Karpas-422 (cell line): Measurements from ENCODE around the gene RASGRF1. TPM values are rescaled to one million over a fixed set of nuclear protein-coding genes. Genes with fewer than 3 reads are reported as not detected.

ENCODE experiments used
- DNase-seq: peaks from one replicate; pipeline ENCODE4 v3.0.0-alpha.2; 2015
- H2AFZ ChIP-seq: fragments of 200-600 bp; sonication (generic); 2 replicates; pipeline ENCODE4 v1.6.1; 2014; ENCODE audit warnings: antibody characterized with exemption, low read length, mixed read lengths
- H3K27ac ChIP-seq: fragments of 200-600 bp; sonication (generic); 2 replicates; pipeline ENCODE4 v1.5.1; 2014; ENCODE audit warnings: mild to moderate bottlenecking, low read length, moderate library complexity
- H3K27me3 ChIP-seq: fragments of 200-600 bp; sonication (generic); 2 replicates; pipeline ENCODE4 v1.6.1; 2014; ENCODE audit warnings: low read length, mixed read lengths
- H3K36me3 ChIP-seq: fragments of 200-600 bp; sonication (generic); 2 replicates; pipeline ENCODE4 v1.6.1; 2014; ENCODE audit warnings: low read length, mixed read lengths; ENCODE audit not compliant: insufficient read depth
- H3K4me1 ChIP-seq: fragments of 200-600 bp; sonication (generic); 2 replicates; pipeline ENCODE4 v1.6.1; 2014; ENCODE audit warnings: mild to moderate bottlenecking, low read length, mixed read lengths
- H3K4me2 ChIP-seq: fragments of 200-600 bp; sonication (generic); 2 replicates; pipeline ENCODE4 v1.6.1; 2014; ENCODE audit warnings: low read length, low read depth, mild to moderate bottlenecking; ENCODE audit not compliant: poor library complexity, severe bottlenecking
- H3K4me3 ChIP-seq: fragments of 200-600 bp; sonication (generic); 2 replicates; pipeline ENCODE4 v1.5.1; 2014; ENCODE audit warnings: mild to moderate bottlenecking, antibody characterized with exemption, low read length, mixed read lengths
- H3K79me2 ChIP-seq: fragments of 200-600 bp; sonication (generic); 2 replicates; pipeline ENCODE4 v1.6.1; 2014; ENCODE audit warnings: mild to moderate bottlenecking, low read length, mixed read lengths
- H3K9ac ChIP-seq: fragments of 200-600 bp; sonication (generic); 2 replicates; pipeline ENCODE4 v1.6.0; 2014; ENCODE audit warnings: low read length
- H3K9me2 ChIP-seq: fragments of 200-600 bp; sonication (generic), shearing (Covaris generic); replicated peaks from 2 replicates; pipeline ENCODE4 v1.6.0; 2014; ENCODE audit warnings: mild to moderate bottlenecking, low read length, moderate library complexity; ENCODE audit not compliant: insufficient read depth
- H3K9me3 ChIP-seq: fragments of 300-700, 200-600 bp; sonication (generic); 2 replicates; pipeline ENCODE4 v1.6.1; 2014; ENCODE audit warnings: low read length, mixed read lengths
- H4K20me1 ChIP-seq: fragments of 200-600 bp; sonication (generic); 2 replicates; pipeline ENCODE4 v1.6.1; 2014; ENCODE audit warnings: mild to moderate bottlenecking, antibody characterized with exemption, low read length, low read depth; ENCODE audit not compliant: insufficient read depth
- total RNA-seq: library from RNA; depleted of rRNA; stranded (reverse); fragments of >200 nt; shearing (Covaris generic); gene quantifications from 2 replicates; pipeline ENCODE4 v1.2.3, GENCODE V29; 2014; ENCODE audit warnings: low replicate concordance

The RASGRF1 gene
- total RNA-seq, 1 experiment from 2014 or later = 10.5 TPM

DNA sequence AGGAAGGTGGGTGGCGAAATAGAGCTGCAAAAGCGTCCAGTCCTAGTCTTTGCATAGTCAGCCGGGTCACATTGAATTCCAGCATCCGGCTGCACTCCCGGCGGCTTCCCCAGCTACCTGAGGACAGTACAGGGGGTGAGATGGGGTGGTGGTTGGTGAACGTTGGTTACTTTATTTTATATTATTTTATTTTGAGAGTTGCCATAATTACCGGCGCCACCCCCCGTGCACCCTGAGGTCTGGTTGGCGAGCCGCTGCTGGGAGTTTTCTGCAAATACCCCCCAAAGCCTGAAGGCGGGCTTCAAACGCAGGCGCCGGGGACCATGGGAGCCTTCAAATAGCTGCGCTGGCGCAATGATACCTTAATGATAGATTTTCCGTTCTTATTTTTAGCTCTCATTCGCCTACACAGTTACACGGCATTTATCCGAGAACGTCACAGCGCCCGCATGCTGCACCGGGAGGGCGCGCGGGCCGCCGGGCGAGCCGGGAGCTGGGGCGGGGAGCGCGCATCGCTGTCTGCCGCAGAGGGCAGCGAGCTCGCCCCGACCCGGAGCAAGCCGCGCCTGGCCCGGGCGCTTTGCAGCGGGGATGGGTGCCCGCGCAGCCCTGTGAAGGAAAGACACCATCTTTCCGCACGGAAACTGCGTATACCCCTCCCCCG lies 756 bp upstream of the RASGRF1 start:
- Histone ChIP-seq H3K4me2 (peak overlapping the region; percentile 79), H3K4me1 (peaks cover 13% of the 10 kb centered on the region), H3K9me3 (no peaks in the 10 kb centered on the region), H3K4me3 (peak overlapping the region; percentile 65), H3K9ac (peak overlapping the region; percentile 47), H3K79me2 (no peaks in the 10 kb centered on the region), H3K27me3 (no peaks in the 10 kb centered on the region), H3K9me2 (no peaks in the 10 kb centered on the region), H3K27ac (no peak overlapping the region), H4K20me1 (no peaks in the 10 kb centered on the region), H3K36me3 (no peaks in the 10 kb centered on the region), H2AFZ (peak overlapping the region; percentile 83)
- peak; percentile 84 for DNase-seq

DNA sequence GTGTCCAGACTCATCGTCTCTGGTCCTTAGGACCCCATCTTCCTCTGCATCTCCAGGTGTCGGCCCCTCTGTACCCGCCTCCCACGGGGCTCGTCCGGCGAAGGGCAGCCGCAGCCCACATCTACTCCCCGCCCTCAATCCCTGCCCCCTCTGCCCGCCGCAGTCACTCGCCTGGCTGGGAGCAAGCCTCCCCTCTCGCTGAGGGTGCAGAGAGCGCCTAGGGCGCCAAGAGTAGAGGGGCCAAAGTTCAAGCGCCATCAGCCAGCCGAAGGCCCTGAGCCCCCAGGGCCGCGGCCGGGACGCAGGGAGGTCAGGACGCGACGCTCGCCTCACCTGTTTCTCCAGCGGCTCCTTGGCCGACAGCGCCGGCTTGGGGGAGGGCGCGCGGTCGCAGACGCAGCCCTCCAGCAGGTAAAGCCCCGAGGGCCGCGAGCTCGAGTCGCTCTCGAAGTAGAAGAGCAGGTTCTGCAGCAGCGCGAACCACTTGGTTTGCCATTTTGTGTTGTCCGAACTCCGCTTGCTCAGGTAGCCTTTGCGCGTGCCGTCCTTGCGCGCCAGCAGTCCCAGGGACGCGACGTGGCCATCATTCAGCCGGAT lies 592 bp downstream of the RASGRF1 start:
- no peak overlapping the region for H3K27ac ChIP-seq
- no peak overlapping the region for H3K4me3 ChIP-seq
- H3K4me2 ChIP-seq = no peak overlapping the region
- H3K36me3 ChIP-seq = no peaks in the 10 kb centered on the region
- H3K9me2 ChIP-seq = no peaks in the 10 kb centered on the region
- no peak for DNase-seq
- no peaks in the 10 kb centered on the region for H3K27me3 ChIP-seq
- H3K9me3 ChIP-seq = no peaks in the 10 kb centered on the region
- no peak overlapping the region for H2AFZ ChIP-seq
- H3K79me2 ChIP-seq = no peaks in the 10 kb centered on the region
- peaks cover 13% of the 10 kb centered on the region for H3K4me1 ChIP-seq
- no peaks in the 10 kb centered on the region for H4K20me1 ChIP-seq
- H3K9ac ChIP-seq = no peak overlapping the region

DNA sequence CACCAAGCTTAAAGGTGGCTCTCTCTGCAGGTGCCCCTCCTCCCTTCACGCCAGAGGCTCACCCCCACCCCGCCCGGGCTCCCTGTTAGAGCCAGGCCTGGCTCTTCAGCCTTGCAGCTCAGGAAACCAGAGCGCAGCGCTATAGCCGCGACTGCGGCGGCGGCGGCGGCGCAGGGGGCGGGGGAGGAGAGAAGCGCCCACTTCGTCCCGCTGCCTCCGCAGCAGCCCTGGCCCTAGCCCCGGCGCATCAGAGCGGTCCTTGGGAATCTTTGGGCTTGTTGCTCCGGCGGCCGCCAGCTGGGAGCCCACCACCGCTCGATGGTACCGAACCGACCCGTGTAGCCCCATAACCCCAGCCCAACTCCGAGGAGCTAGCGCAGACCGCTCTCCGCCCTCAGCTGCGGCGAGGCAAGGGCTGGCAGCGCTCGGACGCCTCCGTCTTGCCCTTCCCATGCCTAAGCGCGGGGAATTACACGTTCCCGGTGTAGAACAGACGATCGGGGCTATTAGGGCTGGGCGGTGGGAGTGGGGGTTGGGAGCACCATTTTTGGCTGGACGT lies 1.2 kb downstream of the RASGRF1 start:
- Histone ChIP-seq H3K79me2 (no peaks in the 10 kb centered on the region), H3K9me3 (no peaks in the 10 kb centered on the region), H3K27me3 (no peaks in the 10 kb centered on the region), H3K4me2 (no peak overlapping the region), H2AFZ (no peak overlapping the region), H3K9me2 (no peaks in the 10 kb centered on the region), H4K20me1 (no peaks in the 10 kb centered on the region), H3K9ac (no peak overlapping the region), H3K27ac (no peak overlapping the region), H3K4me3 (no peak overlapping the region), H3K4me1 (peaks cover 17% of the 10 kb centered on the region), H3K36me3 (no peaks in the 10 kb centered on the region)
- no peak for DNase-seq

DNA sequence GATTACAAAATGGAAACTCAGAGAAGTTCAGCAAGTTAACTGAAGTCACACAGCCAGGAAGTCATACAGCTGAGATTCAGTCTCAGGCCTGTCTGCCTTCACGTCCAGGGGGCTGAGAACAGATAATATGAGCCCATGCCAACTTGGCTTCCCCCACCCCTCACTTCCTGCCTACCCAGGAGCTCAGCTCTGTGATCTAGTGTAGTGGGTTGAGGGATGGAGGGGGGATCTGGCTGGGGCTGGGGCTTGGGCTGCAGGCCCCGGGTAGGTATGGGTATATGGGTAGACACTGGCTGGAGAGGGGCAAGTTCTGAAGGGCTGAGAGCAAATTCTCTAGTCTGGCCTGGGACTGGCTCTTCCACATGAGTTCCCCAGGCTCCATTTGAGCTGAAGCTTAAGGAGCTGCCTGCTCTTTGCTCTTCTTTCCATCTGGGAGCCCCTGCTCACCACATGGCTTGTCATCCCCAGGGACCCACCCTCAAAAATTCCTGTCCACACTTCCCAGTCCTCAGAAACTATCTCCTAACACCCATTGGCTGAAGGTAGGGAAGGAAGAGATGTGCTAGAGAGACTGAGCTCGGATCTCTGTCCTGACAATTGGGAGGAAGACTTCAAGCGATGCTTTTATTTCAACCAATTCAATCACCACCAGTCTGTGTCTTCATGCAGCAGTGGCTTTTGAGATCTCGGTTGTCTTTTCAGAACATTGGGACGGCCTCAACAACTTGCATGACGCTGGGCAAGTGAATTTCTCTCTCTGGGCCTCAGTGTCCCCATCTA lies 2.0 kb downstream of the RASGRF1 start:
- no peak for DNase-seq
- Histone ChIP-seq H3K4me1 (peaks cover 20% of the 10 kb centered on the region), H3K9me3 (no peaks in the 10 kb centered on the region), H3K4me2 (no peak overlapping the region), H3K9ac (no peak overlapping the region), H3K9me2 (no peaks in the 10 kb centered on the region), H3K79me2 (no peaks in the 10 kb centered on the region), H4K20me1 (no peaks in the 10 kb centered on the region), H3K36me3 (no peaks in the 10 kb centered on the region), H3K4me3 (no peak overlapping the region), H3K27ac (no peak overlapping the region), H2AFZ (no peak overlapping the region), H3K27me3 (no peaks in the 10 kb centered on the region)

DNA sequence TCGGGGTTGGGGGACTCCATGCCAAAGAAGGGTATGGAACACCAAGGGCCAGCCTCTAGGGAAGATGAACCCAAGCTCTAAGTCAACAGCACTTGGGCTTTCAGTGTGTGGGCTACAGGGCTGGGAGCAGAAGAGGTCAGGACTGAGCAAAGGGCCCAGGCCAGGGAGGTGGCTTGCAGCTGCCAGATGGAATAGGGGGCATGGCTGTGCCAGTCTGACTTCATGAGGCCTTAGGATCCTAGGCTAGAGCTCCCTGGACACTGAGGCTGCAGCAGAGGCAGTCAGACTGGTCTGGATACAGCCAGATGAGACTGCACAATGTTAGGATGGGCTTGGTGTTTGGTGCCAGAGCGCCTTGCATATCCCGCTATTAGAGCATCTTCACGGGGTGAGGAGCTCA lies 3.8 kb downstream of the RASGRF1 start:
- no peaks in the 10 kb centered on the region for H3K36me3 ChIP-seq
- peaks cover 35% of the 10 kb centered on the region for H3K4me1 ChIP-seq
- H3K4me3 ChIP-seq = no peak overlapping the region
- no peaks in the 10 kb centered on the region for H3K27me3 ChIP-seq
- no peak overlapping the region for H3K9ac ChIP-seq
- no peaks in the 10 kb centered on the region for H3K9me2 ChIP-seq
- no peaks in the 10 kb centered on the region for H4K20me1 ChIP-seq
- H3K27ac ChIP-seq = no peak overlapping the region
- H3K9me3 ChIP-seq = no peaks in the 10 kb centered on the region
- H2AFZ ChIP-seq = no peak overlapping the region
- H3K79me2 ChIP-seq = no peaks in the 10 kb centered on the region
- no peak overlapping the region for H3K4me2 ChIP-seq
- no peak for DNase-seq

DNA sequence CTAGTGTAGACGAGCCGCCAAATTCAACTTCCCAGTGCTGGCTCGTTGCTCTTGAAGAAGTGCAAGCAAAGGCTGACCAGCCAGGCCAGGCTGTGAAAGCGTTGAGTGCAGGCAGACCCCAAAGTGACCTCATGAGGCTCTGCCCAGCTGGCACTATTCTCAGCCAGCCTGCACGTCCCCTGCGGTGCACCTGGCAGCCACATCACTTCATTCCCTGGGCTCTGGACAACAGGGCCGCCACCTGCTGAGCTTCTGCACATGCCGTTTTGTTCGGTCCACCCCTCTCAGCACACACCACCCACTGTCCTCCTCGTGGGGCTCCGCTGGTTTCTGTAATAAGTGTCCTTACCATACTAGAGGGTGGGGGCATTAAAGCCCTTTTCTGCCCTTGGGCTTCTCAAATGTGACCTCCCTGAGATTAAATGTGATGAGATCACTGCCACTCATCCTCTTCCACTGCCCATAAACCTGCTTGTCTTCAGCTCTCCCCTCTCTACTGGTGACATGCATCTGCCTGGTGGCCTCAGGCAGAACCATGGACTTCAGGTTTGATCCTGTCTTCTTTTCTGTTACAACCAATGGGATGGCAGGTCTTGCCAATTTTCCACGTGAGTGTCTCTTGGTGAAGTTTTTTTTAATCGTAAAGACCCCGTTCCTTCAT lies 6.1 kb downstream of the RASGRF1 start:
- H3K4me2 ChIP-seq = no peak overlapping the region
- H3K27me3 ChIP-seq = no peaks in the 10 kb centered on the region
- H3K9me3 ChIP-seq = no peaks in the 10 kb centered on the region
- DNase-seq = no peak
- no peaks in the 10 kb centered on the region for H3K36me3 ChIP-seq
- H3K27ac ChIP-seq = no peak overlapping the region
- H2AFZ ChIP-seq = no peak overlapping the region
- peaks cover 34% of the 10 kb centered on the region for H3K4me1 ChIP-seq
- no peak overlapping the region for H3K9ac ChIP-seq
- H4K20me1 ChIP-seq = no peaks in the 10 kb centered on the region
- no peaks in the 10 kb centered on the region for H3K9me2 ChIP-seq
- no peaks in the 10 kb centered on the region for H3K79me2 ChIP-seq
- H3K4me3 ChIP-seq = no peak overlapping the region

DNA sequence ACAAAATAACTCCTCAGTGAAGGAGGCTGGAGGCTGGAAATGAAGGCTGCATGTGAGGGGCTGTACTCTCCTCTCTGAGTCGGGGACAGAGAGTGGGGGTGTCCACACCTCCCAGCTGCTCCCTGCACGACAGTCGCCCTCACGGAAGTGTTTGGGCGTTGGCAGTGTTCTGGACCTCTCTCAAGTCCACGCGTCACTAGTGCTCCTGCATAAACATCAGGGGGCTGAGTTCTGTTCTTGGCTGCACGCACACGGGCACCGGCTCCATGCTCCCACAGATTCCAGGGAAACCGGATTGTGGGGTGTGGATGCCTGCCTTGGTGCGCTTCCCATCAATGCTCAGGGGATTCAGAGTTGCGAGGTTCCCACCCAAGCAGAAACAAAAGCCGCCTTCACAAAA lies 7.4 kb downstream of the RASGRF1 start:
- no peak overlapping the region for H2AFZ ChIP-seq
- H3K27ac ChIP-seq = no peak overlapping the region
- H3K9me2 ChIP-seq = no peaks in the 10 kb centered on the region
- H3K9me3 ChIP-seq = no peaks in the 10 kb centered on the region
- no peaks in the 10 kb centered on the region for H3K36me3 ChIP-seq
- no peak overlapping the region for H3K9ac ChIP-seq
- no peaks in the 10 kb centered on the region for H3K27me3 ChIP-seq
- DNase-seq = no peak
- peaks cover 38% of the 10 kb centered on the region for H3K4me1 ChIP-seq
- H3K4me2 ChIP-seq = peak overlapping the region; percentile 27
- H3K4me3 ChIP-seq = no peak overlapping the region
- H3K79me2 ChIP-seq = no peaks in the 10 kb centered on the region
- no peaks in the 10 kb centered on the region for H4K20me1 ChIP-seq
